Measurements from ENCODE around the gene PEX11B.

PEX11B gene

DNA sequence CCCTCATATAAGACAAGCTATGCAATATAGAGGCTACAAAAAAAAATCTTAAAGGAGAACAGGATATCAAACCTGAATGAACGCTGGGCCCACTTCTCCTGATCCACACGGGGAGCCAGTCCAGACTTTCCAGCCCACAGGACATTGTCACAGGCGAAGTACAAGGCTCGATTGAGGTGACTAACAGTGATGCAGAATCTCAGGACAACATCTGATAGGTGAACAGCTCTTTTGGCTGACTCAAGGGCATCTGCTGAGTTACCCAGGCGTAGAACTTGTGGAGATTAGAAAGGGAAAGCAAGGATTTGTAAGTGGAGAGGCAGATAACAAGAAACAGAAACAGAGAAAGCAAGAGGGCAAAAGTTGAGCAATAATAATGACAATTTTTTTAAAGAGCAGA is 1.8 kb downstream of the PEX11B start:
- FAIRE-seq (no peak), DNase-seq (ENCODE audit: insufficient read length, low spot score) (no peak)

DNA sequence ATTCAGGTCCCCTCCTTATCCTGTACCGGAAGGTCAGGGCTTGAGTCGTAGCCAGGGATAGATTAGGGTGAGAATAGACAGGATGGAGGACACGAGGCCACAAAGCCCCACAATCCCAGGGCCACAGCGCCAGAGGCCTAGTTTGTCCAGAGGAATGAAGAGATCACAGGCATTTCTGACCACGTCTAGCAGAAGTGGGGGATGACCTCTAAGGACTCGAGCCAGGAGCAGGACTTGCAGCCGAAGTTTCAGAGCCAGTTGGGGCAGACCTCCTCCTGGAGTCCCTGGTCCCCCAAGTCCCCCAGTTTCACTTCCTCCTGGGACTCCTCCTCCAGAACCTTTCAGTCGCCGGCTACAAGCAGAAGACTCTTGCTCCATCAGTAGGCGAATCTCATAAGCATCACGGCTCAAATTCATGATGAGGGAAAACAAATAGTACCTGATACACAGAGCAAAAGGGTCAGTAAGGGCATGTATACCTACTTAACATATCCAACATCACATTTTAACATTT is 6.3 kb downstream of the PEX11B start:
- no peak for FAIRE-seq

DNA sequence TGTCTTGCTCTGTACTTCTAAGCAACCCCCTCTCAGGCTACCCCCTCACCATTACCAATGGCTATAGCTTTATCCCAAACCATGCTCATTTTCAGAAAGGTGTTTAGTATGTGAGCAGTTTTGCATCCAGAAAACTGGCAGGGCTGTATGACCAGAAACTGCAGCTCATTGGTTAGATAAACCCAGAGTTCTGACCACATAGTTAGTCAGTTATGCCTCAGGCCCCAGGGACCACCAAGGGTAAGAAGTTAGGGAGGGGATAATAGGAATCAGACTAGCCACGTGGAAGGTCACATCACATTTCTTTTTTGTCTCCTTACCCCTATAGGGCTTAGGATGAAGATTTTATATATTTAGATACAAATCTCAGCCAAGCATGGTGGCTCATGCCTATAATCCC is 9.9 kb downstream of the PEX11B start:
- no peak for DNase-seq (ENCODE audit: insufficient read length, low spot score)
- no peak for FAIRE-seq

More for the DNA sequence above, 6.3 kb downstream of the PEX11B start:
- no peak for DNase-seq (ENCODE audit: insufficient read length, low spot score)

DNA sequence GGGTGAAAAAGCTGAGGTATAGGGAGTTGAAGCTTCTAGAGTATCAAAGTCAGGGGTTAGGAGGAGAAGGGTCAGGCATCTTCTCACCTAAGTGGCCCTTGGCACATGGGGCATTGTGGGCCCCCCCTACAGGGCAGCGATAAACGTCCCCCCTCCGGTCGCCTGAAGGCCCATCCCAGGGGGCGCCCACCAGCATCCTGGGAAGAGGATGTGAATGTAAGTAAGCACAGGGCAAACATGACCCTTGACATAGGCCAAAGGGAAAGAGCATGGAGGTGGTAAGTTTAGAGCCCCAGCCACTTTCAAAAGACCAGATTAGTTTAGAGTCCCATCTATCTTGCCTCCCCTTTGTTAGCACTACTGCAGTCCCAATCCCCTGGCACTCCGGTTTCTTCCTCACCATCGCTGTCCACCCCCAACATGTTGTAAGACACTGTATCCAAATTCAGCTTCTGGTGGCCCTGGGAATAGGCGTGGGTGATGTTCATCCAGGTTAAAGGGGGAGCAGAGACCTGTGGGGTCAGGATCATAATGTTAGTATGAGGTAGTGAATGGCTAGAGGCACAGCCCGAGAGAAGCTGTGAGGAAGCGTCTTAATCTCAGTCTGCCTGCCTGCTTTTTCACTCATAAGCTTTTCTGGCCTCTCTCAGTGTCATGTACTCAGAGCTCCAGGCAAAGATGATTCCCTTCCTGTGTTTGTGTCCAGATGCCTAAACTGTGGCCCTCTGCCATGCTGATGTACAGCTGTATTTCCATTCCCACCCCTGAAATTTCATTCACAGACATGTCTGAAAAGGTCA is 11.4 kb downstream of the PEX11B start:
- DNase-seq (ENCODE audit: insufficient read length, low spot score) = no peak
- no peak for FAIRE-seq

DNA sequence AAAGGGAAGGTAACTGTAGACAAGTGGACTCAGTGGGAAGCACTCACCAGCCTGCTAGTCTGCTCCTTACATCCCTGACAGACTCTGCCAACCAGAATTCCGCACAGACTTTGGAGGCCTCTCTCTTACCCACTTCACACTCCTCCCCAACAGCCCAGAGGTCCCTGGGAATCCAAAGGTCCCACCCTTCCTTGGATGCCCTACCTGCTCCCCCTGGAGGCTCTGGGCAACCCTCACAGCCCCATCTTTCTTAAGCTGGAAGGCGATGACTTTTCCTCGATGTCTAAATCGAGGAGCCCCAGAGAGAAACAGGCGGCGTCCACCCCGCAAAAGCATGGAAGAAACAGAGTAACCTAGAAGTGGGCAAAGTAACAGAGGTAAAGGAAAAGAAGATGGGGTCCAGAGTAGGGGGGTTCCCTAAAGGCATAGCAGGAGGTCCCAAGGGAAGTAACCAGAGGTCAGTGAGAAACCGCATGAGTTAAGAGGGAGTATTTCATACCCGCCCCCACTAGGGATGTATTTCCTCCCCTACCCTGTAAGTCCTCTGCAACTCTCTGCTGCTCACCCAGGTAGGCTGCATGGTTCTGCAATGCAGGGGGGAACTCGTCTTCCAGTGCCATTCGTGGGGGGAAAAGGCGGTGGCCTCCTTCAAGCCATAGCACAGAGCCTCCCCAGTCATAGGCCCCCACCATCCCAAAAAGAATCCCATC is 17.1 kb downstream of the PEX11B start:
- FAIRE-seq (no peak), DNase-seq (ENCODE audit: insufficient read length, low spot score) (no peak)

DNA sequence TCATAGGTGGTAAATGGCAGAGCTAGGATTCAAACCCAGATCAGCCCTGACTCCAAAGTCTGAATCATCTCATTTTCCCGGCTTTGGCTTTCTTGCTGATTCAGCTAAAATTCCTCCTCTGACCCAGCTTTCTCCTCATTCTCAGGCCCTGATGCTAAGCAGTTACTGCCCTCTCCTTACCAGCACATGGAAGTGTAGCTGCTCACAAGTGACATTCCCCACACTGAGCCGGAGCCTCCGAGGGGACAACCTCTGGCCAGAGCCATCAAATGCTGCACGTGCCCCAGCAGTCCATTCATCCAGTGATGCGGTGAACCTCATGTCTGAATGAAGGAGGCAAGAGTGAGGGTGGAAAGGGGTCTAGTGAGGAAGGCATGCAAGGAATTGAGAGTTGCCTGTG is 19.8 kb downstream of the PEX11B start:
- no peak for DNase-seq (ENCODE audit: insufficient read length, low spot score)
- FAIRE-seq = no peak

DNA sequence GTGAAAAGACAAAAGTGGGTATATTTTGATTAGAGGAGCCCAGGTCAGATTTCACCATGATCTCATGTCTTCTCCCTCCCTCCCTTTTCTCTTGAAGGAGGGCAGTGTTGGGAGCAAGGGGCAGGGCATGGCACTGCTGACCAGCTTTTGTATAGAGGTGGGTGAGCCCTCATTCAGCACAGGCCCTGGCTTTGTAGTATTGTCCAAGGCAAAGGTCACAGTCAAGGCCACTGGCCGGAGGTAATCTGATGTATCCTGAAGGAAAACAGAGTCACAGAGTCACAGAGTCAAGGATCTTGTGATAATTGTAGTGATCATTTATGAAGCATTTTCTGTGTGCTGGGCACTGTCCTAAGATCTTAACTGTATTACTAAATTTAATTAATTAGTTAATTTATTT is 20.5 kb downstream of the PEX11B start:
- no peak for FAIRE-seq
- DNase-seq (ENCODE audit: insufficient read length, low spot score) = no peak

DNA sequence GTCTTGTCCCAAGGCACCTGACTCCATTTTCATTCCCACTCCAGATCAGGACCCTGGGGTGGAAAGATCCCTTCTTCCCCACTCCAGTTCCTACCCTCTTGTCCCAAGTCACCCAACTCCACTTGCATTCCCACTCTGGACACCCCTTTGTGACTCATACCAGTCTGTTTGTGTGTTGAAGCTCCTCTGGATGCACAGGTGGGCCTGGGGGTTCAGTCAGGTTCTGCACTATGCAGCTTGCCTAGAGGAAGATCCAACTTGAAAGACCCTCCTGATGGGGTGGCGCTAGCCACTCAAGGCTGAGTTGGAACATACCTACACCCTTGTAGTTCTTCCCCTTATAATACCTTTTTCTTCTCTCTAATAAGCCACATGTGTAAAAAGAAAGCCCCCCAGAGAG is 23.0 kb downstream of the PEX11B start:
- FAIRE-seq (no peak), DNase-seq (ENCODE audit: insufficient read length, low spot score) (no peak)

DNA sequence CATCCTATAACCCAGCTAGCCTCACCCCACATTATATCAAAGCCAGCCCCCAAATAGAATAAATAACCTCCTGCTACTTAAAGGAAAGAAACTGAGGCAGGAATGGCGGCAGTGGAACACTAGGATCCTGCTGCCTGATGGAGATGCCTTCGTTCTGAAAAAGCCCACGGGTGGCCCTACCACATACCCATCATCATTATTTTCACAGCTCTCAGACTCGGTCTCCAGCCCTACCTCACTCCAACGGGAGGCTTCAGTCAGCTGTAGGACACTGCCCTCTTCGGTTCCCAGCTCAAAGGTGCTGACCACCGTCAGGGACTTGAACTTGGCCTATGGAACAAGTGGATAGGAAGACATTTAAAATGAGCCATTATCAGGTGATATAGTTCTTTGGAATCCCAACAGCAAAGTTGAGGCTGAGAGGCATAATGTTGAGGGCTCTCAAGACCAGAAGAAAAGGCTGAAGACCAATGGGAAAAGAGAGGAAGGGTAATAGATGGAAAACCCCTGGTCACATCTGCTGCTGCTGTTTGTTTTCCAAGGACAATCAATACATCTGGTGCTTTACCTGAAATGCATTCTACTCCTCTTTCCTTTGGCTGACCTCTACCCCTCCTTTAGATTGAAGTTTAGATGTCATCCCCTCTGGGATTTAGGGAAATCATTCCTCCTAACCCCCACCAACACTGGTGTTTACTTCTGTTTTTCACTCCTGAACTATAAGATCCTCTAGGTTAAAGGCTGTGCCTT is 25.0 kb downstream of the PEX11B start:
- FAIRE-seq (no peak), DNase-seq (ENCODE audit: insufficient read length, low spot score) (no peak)

DNA sequence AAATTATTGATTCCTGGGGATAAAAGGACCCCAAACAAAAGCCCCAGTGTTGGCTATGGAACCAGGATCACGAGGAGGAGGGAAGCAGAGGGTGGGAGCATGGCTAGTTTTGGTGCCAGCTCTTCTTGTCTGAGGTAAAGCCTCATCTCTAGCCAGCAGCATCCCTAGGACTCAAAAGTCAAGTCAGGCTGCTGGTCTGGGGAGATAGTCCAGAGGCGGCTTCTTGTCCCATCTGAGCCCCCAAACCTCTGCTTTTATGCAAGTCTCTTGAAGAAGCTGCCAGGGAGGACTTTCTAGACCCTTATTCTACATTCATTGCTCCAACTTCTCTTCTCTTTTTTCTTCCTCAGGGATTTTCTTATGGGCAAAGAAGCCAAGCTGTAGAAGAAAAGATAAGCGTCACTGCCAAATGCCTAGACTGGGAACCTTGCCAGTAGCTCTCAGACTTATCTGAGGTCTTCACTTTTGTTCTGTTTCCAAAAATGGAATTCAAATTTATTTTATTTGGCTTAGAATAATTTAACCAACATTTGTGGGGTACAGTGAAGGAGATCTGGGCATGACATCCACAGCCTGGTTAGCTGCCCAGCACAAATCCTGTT is 25.9 kb downstream of the PEX11B start:
- FAIRE-seq (no peak), DNase-seq (ENCODE audit: insufficient read length, low spot score) (no peak)

DNA sequence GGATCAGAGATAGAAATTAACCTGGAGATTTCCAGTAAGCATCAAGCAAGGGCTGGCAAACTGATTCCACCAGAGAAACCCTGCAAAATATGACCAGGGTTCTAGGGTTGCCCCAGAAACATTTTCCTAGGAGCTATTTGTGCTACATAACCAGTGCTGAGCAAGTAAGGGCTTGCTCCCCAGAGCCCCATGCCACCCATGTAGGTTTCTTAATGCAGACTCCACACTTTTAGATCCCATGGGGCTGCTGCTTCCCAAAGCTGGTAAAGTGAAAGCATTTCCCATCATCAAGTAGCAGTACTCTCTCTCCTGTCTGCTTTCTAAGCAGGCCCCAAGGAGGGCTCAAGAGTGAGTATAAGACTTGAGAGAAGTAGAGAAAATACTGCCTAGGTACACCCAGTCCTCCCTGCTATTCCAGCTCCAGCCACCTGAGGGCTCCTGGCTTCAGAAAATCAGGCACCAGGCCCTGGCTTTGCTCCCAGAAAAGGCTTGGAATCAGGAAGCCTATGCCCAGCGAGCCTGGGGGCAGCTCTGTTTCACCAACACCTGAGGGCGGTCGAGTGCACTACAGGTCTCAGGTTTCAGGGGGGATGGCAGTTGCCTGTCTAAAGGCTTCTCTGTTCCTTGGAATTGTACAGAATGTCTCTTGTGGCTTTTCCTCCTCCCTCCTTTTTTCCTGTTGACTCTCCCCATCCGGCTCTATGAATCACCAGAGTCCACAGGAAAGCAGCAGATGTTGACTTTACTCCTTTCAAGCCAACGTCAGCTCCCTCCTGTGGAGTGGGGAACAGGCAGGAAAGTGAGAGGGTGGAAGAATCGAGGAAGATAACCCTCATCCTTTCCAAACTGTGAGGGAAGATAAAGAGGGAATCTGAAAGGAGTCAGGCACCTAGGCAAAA is 26.7 kb downstream of the PEX11B start:
- no peak for FAIRE-seq
- peak; percentile 46 for DNase-seq (ENCODE audit: insufficient read length, low spot score)

DNA sequence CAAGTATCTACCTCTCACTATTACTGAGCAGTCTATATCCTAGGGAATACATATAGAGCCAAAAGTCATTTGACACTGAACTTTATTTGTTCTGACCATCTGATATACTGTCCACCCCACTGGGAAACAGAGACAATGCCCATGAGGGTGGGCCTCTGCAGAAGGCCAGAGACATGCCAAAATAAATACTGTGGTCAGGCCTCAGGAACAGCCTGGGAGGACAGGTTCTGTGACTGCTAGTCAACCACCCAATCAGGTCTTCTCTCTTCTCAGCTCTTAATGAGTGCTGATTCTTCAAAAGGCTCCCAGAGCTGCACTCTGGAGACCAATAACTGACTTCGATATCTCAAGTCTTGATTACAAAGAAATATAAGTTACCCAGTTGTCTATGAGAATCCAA is 27.4 kb downstream of the PEX11B start:
- no peak for FAIRE-seq
- no peak for DNase-seq (ENCODE audit: insufficient read length, low spot score)

DNA sequence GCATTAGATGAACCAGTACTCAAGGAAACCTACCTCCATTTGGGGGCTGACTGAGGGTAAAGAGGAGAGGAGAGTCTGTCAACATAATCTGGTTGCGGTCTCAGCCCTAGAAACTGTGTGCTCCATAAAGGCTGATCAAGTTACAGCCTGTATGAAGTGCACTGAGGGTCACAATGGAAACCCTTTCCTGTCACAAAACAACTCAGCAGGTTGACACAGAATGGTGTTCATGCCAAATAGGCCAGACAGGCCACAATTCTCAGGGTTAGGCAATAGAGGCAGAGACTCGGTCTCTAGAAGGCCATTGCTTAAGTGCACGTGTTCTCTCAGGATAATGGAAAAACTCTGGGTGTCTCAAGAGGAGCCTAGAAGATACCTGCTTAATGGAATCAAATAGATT is 28.8 kb downstream of the PEX11B start:
- no peak for DNase-seq (ENCODE audit: insufficient read length, low spot score)
- FAIRE-seq = no peak

DNA sequence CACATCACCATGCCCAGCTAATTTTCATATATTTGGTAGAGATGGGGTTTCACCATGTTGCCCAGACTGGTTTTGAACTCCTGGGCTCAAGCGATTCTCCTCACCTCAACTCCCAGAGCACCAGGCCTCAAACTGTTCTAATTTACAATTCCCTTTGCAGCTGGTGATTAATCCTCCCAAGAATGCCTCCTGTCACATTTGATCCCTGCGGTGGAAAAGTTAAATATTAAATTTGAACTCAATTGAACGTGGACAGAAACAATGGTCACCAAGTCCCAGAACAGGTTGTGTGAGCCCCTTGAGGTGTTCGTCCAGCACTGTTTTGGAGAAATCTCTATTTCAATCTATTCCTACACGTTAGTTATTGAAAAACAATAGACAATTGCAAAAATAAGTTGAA is 30.9 kb downstream of the PEX11B start:
- DNase-seq (ENCODE audit: insufficient read length, low spot score) = no peak
- no peak for FAIRE-seq

DNA sequence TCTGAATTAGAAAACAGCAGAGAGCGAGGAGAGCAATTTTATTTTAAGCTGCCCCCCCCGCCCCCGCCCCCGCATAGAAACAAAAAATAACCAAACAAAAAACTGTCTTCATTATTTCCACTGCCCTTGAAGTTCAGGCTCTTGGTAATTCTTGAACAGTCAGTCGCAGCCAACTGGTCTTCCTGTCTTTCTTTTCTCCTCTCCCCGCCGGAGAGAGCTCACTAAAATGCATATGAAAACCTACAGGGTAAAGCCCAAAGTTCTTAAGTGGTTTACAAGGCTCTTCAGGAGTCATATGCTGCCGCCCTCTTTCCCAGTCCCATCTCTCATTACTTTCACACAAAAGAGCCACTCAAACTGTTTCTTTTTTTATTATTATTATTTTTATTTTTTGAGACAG is 31.7 kb downstream of the PEX11B start:
- no peak for FAIRE-seq

DNA sequence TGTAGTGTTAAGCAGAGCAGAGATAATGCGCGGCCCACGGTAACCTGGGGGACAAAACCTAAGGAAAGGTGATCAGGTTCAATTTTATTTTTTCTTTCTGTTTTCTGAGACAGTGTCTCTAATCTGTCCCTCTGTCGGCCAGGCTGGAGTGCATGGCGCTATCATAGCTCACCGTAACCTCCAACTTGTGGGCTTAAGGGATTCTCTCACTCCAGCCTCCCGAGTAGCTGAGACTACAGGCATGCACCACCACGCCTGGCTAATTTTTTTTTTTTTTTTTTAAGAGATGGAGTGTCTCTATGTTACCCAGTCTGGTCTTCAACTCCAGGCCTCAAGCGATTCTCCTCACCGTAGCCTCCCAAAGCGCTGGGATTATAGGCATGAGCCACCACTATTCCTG is 32.1 kb downstream of the PEX11B start:
- FAIRE-seq (no peak), DNase-seq (ENCODE audit: insufficient read length, low spot score) (no peak)

More for the DNA sequence above, 31.7 kb downstream of the PEX11B start:
- no peak for DNase-seq (ENCODE audit: insufficient read length, low spot score)

DNA sequence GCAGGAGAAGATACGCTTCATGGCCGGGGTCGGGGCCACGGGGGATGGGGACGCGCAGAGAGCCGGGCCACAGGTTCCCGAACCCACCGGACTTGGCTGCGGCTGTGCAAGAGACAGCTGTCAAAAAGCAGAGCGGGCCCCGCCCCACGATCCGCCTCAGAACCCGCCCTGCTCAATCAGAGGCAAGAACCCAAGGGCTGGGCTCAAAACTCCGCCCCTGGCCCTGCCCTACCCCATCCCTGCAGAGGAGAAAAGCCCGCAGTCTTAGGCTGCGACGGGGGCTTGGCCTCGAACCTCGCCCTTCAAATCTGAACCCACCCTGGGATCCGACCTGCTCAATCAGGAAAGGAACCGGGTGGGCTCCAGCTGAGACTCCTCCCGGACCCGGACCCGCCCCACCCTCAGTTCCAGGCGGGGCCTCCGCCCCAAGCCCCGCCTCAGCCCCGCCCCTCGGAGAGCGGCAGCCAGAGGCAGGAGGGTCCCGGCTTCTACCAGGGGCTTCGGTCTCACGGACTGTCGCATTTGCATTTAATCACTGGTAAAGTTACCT is 32.7 kb downstream of the PEX11B start, which contains the start of gene ANKRD35:
Gene ANKRD35, minus strand, starts transcription at position 129 of the 550 bp plus-strand sequence. Its CDS starts 108 bp downstream, at position 21.
- DNase-seq (ENCODE audit: insufficient read length, low spot score) = peak; percentile 96
- peak; percentile 89 for FAIRE-seq

DNA sequence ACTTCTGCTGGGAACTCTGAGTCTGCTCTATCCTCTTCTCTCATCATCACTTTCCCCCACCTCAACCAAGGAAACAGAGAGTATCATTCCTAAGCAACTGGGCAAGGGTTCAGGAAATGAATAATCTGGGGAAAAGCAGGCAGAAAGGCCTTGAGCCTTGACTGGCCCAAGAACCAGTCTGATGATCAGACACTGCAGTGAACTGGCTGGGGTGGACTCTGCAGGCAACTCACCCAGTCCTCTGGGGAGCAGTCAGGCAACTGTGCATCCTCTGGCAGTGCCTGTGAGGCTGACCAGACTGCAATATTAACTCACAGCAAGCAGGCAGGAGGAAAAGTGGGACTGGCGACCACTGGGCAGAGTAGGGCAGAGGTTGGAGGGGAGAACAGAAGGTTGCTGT is 33.8 kb downstream of the PEX11B start:
- FAIRE-seq = no peak
- no peak for DNase-seq (ENCODE audit: insufficient read length, low spot score)

DNA sequence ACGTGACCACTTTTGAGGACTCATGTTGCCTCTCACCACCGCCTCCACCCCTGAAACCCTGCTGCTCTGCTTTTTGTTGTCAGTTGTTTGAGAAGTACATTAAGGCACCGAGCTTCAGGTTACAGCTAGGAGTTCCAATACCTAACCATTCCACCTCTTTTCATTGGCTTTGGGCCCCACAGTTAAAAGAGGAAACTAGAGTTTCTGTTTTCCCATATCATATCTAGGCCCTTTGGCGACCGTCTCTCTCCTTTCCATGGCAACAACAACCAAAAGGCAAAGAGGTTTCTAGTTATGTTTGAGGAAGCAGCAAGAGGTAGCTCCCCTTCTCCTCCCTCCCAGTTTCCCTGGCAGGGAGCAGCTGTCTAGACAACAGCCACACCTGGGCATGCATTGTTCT is 38.7 kb downstream of the PEX11B start:
- DNase-seq (ENCODE audit: insufficient read length, low spot score) (no peak), FAIRE-seq (no peak)

DNA sequence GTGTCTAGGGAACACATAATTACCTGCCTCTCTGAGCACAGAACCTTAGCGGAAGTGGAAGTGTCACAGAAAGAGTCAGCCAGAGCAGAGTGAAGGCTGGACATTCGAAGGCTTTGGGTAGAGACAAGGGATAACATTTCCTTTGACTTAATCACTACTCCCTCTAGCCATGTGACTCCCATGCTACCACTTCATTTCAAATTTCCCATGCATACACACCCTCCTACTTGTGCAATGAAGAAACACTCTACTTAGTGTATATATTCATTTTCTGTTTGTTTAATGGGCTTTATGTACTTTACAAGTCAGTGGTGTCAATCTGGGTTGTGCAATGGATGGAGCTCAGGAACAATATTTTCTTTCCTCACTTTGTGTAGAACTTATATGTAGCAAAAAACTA is 39.8 kb downstream of the PEX11B start:
- FAIRE-seq (no peak), DNase-seq (ENCODE audit: insufficient read length, low spot score) (no peak)

Measured in GM19239 (cell line).